GM19240 (cell line): ENCODE data around the gene GLTPD2.
A peak's percentile ranks its signal among the peaks of the same experiment; 100 is the strongest.

ENCODE experiments used
- DNase-seq: peaks from one replicate; pipeline ENCODE4 v3.0.0; 2011; ENCODE audit warnings: low spot score; ENCODE audit not compliant: insufficient read length

Gene GLTPD2

GRCh38 chr17:4788807-4789700, at the start of gene GLTPD2:
Gene GLTPD2, plus strand, starts transcription at chr17:4788964. Its CDS starts 48 bp downstream, at chr17:4789012.
- DNase-seq: no peak

GRCh38 chr17:4739122-4740024, 49.4 kb upstream of the GLTPD2 start, which contains the start of the genes CXCL16 and ZMYND15:
Gene CXCL16, minus strand, starts transcription at chr17:4739928. Its CDS starts 589 bp downstream, at chr17:4739339.
Gene ZMYND15, plus strand, starts transcription at chr17:4739833. Its CDS starts 716 bp downstream, at chr17:4740549.
- peak; percentile 55 for DNase-seq

GRCh38 chr17:4740025-4740351, 48.8 kb upstream of the GLTPD2 start:
- DNase-seq: no peak

GRCh38 chr17:4740584-4740983, 48.2 kb upstream of the GLTPD2 start:
- no peak for DNase-seq

GRCh38 chr17:4741544-4741943, 47.2 kb upstream of the GLTPD2 start:
- DNase-seq: no peak

GRCh38 chr17:4742133-4742532, 46.6 kb upstream of the GLTPD2 start:
- no peak for DNase-seq

GRCh38 chr17:4742629-4743028, 46.1 kb upstream of the GLTPD2 start:
- DNase-seq: no peak

- DNase-seq: no peak
Measured at GRCh38 chr17:4743216-4743615, 45.5 kb upstream of the GLTPD2 start.

- no peak for DNase-seq
Measured at GRCh38 chr17:4743898-4744297, 44.9 kb upstream of the GLTPD2 start.

GRCh38 chr17:4744999-4745969, 43.5 kb upstream of the GLTPD2 start:
- DNase-seq: no peak

- no peak for DNase-seq
Measured at GRCh38 chr17:4747847-4748246, 40.9 kb upstream of the GLTPD2 start.

- DNase-seq: no peak
Measured at GRCh38 chr17:4748686-4749085, 40.1 kb upstream of the GLTPD2 start.

- DNase-seq: no peak
Measured at GRCh38 chr17:4750606-4751005, 38.2 kb upstream of the GLTPD2 start.

GRCh38 chr17:4751932-4752331, 36.8 kb upstream of the GLTPD2 start:
- DNase-seq: no peak

- no peak for DNase-seq
Measured at GRCh38 chr17:4753392-4753791, 35.4 kb upstream of the GLTPD2 start.

- DNase-seq: no peak
Measured at GRCh38 chr17:4759776-4760236, 29.0 kb upstream of the GLTPD2 start.

- no peak for DNase-seq
Measured at GRCh38 chr17:4764595-4764994, 24.2 kb upstream of the GLTPD2 start.

GRCh38 chr17:4766201-4766600, 22.6 kb upstream of the GLTPD2 start:
- DNase-seq: no peak

GRCh38 chr17:4766723-4767122, 22.0 kb upstream of the GLTPD2 start:
- no peak for DNase-seq

- no peak for DNase-seq
Measured at GRCh38 chr17:4768298-4768697, 20.5 kb upstream of the GLTPD2 start.

GRCh38 chr17:4769628-4770027, 19.1 kb upstream of the GLTPD2 start:
- DNase-seq: no peak
